Right lobe of liver (tissue), 4 donors: ENCODE data around the gene TMEM187.

Experiments
- CTCF ChIP-seq, 4 donors: fragments of 200-600 bp in 3 of 4; fragments of 450-650 bp in 1 of 4; IDR thresholded peaks; one replicate each; pipeline versions ENCODE4 v1.5.1 to v1.8.0; 2016 to 2022; ENCODE audit warnings: antibody characterized with exemption in 4 of 4, mild to moderate bottlenecking in 2 of 4
- POLR2A ChIP-seq: fragments of 450-650 bp; IDR thresholded peaks from one replicate; pipeline ENCODE4 v1.6.1; 2017; ENCODE audit warnings: antibody characterized with exemption, mild to moderate bottlenecking
- donor health status: DM: no; HTN: no; CAD: no.
- donor health status: DM: no; HTN: no; CAD: no.
- donor health status: DM: no; HTN: yes; CAD: no.

DNA sequence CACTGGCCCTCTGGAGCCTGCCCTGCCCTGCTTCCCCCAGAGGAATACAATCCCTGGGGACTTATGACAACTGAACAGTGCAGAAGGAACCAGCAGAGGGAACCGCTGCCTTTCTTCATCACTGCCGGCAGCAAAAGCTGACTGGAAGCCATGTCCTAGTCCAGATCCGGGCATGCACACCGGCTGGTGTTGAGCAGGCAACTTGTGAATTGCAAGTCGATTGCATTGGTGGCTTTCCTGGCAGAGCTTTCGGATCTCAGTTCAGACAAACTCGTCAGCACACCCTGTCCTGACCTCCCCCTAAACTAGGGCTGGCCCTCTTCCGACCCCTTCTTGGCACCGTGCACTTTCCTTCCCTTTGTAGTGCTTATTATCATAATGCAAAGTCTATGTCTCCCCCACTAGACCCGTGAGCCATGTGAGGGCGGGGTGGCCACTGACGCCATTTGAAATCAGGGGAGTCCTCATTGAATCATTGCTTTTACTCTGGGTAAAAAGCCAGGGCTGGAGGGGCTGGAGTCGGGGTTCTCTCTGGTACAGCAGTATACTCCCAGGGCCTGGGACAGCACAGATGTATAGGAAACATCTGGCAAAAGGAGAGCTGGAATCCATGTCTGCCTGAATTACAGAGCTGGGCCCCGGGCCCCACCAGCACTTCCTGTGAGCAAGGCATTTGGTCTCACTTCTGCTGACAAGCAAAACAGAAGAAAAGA is 48.2 kb upstream of the TMEM187 start:
- TF ChIP-seq CTCF (IDR thresholded peaks at IDR 0.05) (peak in 2 of 4 donors; percentile 9 to 12), POLR2A (no peak)
